Measurements from ENCODE around the gene CEP112.
"Not testable (repeated sequence)": the region's sequence is repeated elsewhere in the genome, so short reads cannot be mapped to it uniquely, and the experiment has no call there.

CEP112 gene

GRCh38 chr17:65837232-65837631 lies 354.7 kb downstream of the CEP112 start:
- H3K4me1 ChIP-seq (ENCODE audit: control insufficient read depth, low read depth, low read length); H3K4me3 ChIP-seq (ENCODE audit: low read length); H3K27me3 ChIP-seq (ENCODE audit: control insufficient read depth, insufficient read depth, low read length); H3K27ac ChIP-seq (ENCODE audit: low read length); H3K9ac ChIP-seq (ENCODE audit: low read length); H3K36me3 ChIP-seq (ENCODE audit: control insufficient read depth, low read depth, low read length): not testable (repeated sequence)
- H3K9me3 ChIP-seq (ENCODE audit: control insufficient read depth, low read depth, low read length): peaks cover 13% of the 10 kb centered on the region

DNA sequence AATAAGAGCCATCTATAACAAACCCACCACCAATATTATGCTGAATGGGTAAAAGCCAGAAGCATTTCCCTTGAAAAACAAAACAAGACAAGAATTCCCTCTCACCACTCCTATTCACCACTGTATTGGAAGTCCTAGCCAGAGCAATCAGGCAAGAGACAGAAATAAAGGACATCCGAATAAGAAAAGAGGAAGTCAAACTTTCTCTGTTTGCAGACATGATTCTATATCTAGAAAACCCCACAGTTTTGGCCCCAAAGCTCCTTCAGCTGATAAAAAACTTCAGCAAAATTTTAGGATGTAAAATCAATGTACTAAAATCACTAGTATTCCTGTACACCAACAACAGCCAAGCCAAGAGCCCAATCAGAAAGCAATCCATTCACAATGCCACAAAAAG lies 358.7 kb downstream of the CEP112 start:
- no peaks in the 10 kb centered on the region for H3K36me3 ChIP-seq (ENCODE audit: control insufficient read depth, low read depth, low read length)
- no peak overlapping the region for H3K4me3 ChIP-seq (ENCODE audit: low read length)
- no peak overlapping the region for H3K9ac ChIP-seq (ENCODE audit: low read length)
- no peak overlapping the region for H3K27ac ChIP-seq (ENCODE audit: low read length)
- H3K27me3 ChIP-seq (ENCODE audit: control insufficient read depth, insufficient read depth, low read length): no peaks in the 10 kb centered on the region
- no peaks in the 10 kb centered on the region for H3K4me1 ChIP-seq (ENCODE audit: control insufficient read depth, low read depth, low read length)
- H3K9me3 ChIP-seq (ENCODE audit: control insufficient read depth, low read depth, low read length): peaks cover 13% of the 10 kb centered on the region

DNA sequence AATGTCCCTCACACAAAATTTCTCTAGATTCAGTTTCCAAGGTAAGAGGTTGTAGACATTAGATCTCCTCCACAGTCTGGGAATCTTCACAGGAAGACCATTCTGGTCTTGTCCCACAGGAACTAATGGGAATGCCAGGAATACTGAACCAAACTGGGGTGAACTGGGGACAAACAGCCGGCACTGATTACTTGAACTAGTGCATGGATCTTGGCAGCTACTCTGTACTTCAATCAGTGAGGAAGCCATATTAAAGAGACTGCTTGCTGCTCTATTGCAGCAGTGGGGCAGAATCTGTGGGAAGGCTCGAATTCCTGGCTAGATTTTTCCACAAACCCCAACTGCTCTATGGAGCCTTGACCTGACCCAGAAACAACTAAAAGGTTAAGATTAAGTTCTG lies 361.6 kb downstream of the CEP112 start:
- no peaks in the 10 kb centered on the region for H3K27me3 ChIP-seq (ENCODE audit: control insufficient read depth, insufficient read depth, low read length)
- no peak overlapping the region for H3K4me3 ChIP-seq (ENCODE audit: low read length)
- no peak overlapping the region for H3K9ac ChIP-seq (ENCODE audit: low read length)
- no peaks in the 10 kb centered on the region for H3K36me3 ChIP-seq (ENCODE audit: control insufficient read depth, low read depth, low read length)
- H3K4me1 ChIP-seq (ENCODE audit: control insufficient read depth, low read depth, low read length): no peaks in the 10 kb centered on the region
- peaks cover 13% of the 10 kb centered on the region for H3K9me3 ChIP-seq (ENCODE audit: control insufficient read depth, low read depth, low read length)
- no peak overlapping the region for H3K27ac ChIP-seq (ENCODE audit: low read length)

GRCh38 chr17:65826577-65826976 lies 365.4 kb downstream of the CEP112 start:
- H3K9me3 ChIP-seq (ENCODE audit: control insufficient read depth, low read depth, low read length); H3K27ac ChIP-seq (ENCODE audit: low read length); H3K9ac ChIP-seq (ENCODE audit: low read length); H3K4me1 ChIP-seq (ENCODE audit: control insufficient read depth, low read depth, low read length); H3K27me3 ChIP-seq (ENCODE audit: control insufficient read depth, insufficient read depth, low read length); H3K4me3 ChIP-seq (ENCODE audit: low read length); H3K36me3 ChIP-seq (ENCODE audit: control insufficient read depth, low read depth, low read length): not testable (repeated sequence)

- H3K9me3 ChIP-seq (ENCODE audit: control insufficient read depth, low read depth, low read length): no peaks in the 10 kb centered on the region
- H3K4me1 ChIP-seq (ENCODE audit: control insufficient read depth, low read depth, low read length): no peaks in the 10 kb centered on the region
- no peak overlapping the region for H3K4me3 ChIP-seq (ENCODE audit: low read length)
- no peak overlapping the region for H3K27ac ChIP-seq (ENCODE audit: low read length)
- H3K36me3 ChIP-seq (ENCODE audit: control insufficient read depth, low read depth, low read length): no peaks in the 10 kb centered on the region
- H3K9ac ChIP-seq (ENCODE audit: low read length): no peak overlapping the region
- no peaks in the 10 kb centered on the region for H3K27me3 ChIP-seq (ENCODE audit: control insufficient read depth, insufficient read depth, low read length)
Observed at GRCh38 chr17:65824901-65825300, 367.0 kb downstream of the CEP112 start.

- no peaks in the 10 kb centered on the region for H3K27me3 ChIP-seq (ENCODE audit: control insufficient read depth, insufficient read depth, low read length)
- no peaks in the 10 kb centered on the region for H3K36me3 ChIP-seq (ENCODE audit: control insufficient read depth, low read depth, low read length)
- H3K27ac ChIP-seq (ENCODE audit: low read length): no peak overlapping the region
- no peaks in the 10 kb centered on the region for H3K4me1 ChIP-seq (ENCODE audit: control insufficient read depth, low read depth, low read length)
- H3K9me3 ChIP-seq (ENCODE audit: control insufficient read depth, low read depth, low read length): no peaks in the 10 kb centered on the region
- H3K9ac ChIP-seq (ENCODE audit: low read length): no peak overlapping the region
- no peak overlapping the region for H3K4me3 ChIP-seq (ENCODE audit: low read length)
Observed at GRCh38 chr17:65823713-65824112, 368.2 kb downstream of the CEP112 start.

DNA sequence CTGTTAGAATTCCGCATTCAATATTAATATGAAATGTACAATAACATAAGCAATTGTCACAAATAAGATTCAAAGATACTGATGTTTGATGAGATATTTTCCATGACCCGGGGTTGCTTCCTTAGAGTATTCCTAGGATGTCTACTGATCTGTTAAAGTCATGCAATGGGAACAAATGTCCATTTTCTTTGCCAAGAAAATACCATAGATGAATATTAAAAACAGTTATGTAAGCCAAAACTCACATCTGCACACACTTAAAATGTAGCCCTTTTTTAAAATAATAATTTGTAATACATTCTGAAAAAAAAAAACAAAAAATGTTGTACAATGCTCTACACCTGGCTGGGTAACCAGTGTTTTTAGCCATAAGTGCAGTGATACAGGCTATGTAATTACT lies 371.1 kb downstream of the CEP112 start:
- no peaks in the 10 kb centered on the region for H3K27me3 ChIP-seq (ENCODE audit: control insufficient read depth, insufficient read depth, low read length)
- no peaks in the 10 kb centered on the region for H3K4me1 ChIP-seq (ENCODE audit: control insufficient read depth, low read depth, low read length)
- no peaks in the 10 kb centered on the region for H3K36me3 ChIP-seq (ENCODE audit: control insufficient read depth, low read depth, low read length)
- H3K9ac ChIP-seq (ENCODE audit: low read length): no peak overlapping the region
- no peak overlapping the region for H3K27ac ChIP-seq (ENCODE audit: low read length)
- H3K4me3 ChIP-seq (ENCODE audit: low read length): no peak overlapping the region
- H3K9me3 ChIP-seq (ENCODE audit: control insufficient read depth, low read depth, low read length): no peaks in the 10 kb centered on the region

- no peaks in the 10 kb centered on the region for H3K4me1 ChIP-seq (ENCODE audit: control insufficient read depth, low read depth, low read length)
- H3K9ac ChIP-seq (ENCODE audit: low read length): no peak overlapping the region
- no peak overlapping the region for H3K27ac ChIP-seq (ENCODE audit: low read length)
- H3K27me3 ChIP-seq (ENCODE audit: control insufficient read depth, insufficient read depth, low read length): no peaks in the 10 kb centered on the region
- no peaks in the 10 kb centered on the region for H3K36me3 ChIP-seq (ENCODE audit: control insufficient read depth, low read depth, low read length)
- H3K9me3 ChIP-seq (ENCODE audit: control insufficient read depth, low read depth, low read length): no peaks in the 10 kb centered on the region
- H3K4me3 ChIP-seq (ENCODE audit: low read length): no peak overlapping the region
Observed at GRCh38 chr17:65820306-65820705, 371.6 kb downstream of the CEP112 start.

- Histone ChIP-seq H3K36me3 (ENCODE audit: control insufficient read depth, low read depth, low read length) (no peaks in the 10 kb centered on the region), H3K27ac (ENCODE audit: low read length) (no peak overlapping the region), H3K9me3 (ENCODE audit: control insufficient read depth, low read depth, low read length) (no peaks in the 10 kb centered on the region), H3K4me3 (ENCODE audit: low read length) (no peak overlapping the region), H3K4me1 (ENCODE audit: control insufficient read depth, low read depth, low read length) (no peaks in the 10 kb centered on the region), H3K27me3 (ENCODE audit: control insufficient read depth, insufficient read depth, low read length) (no peaks in the 10 kb centered on the region), H3K9ac (ENCODE audit: low read length) (no peak overlapping the region)
Observed at GRCh38 chr17:65819810-65820209, 372.1 kb downstream of the CEP112 start.

DNA sequence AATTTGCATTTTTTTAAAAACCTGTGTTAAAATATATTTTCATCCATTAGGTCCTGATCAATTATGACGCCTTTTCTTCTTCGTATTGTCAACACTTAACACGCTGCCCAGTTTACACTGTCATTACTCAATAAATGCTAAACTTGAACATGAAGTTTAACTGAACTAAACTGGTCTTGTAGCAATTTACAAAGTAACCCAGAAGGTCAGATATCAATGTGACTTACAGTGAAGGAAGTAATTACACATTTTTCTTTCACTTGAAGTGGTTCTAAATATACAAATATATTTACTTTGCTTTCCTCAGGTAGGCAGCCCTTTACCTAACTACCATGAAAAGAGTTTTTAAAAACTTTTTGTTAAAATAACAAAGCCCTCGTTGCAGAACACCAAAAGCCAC lies 374.0 kb downstream of the CEP112 start:
- H3K9me3 ChIP-seq (ENCODE audit: control insufficient read depth, low read depth, low read length): no peaks in the 10 kb centered on the region
- no peak overlapping the region for H3K4me3 ChIP-seq (ENCODE audit: low read length)
- no peaks in the 10 kb centered on the region for H3K36me3 ChIP-seq (ENCODE audit: control insufficient read depth, low read depth, low read length)
- H3K9ac ChIP-seq (ENCODE audit: low read length): no peak overlapping the region
- no peaks in the 10 kb centered on the region for H3K4me1 ChIP-seq (ENCODE audit: control insufficient read depth, low read depth, low read length)
- H3K27ac ChIP-seq (ENCODE audit: low read length): no peak overlapping the region
- H3K27me3 ChIP-seq (ENCODE audit: control insufficient read depth, insufficient read depth, low read length): no peaks in the 10 kb centered on the region

- H3K27ac ChIP-seq (ENCODE audit: low read length): no peak overlapping the region
- no peaks in the 10 kb centered on the region for H3K36me3 ChIP-seq (ENCODE audit: control insufficient read depth, low read depth, low read length)
- no peak overlapping the region for H3K4me3 ChIP-seq (ENCODE audit: low read length)
- H3K9ac ChIP-seq (ENCODE audit: low read length): no peak overlapping the region
- H3K27me3 ChIP-seq (ENCODE audit: control insufficient read depth, insufficient read depth, low read length): no peaks in the 10 kb centered on the region
- H3K9me3 ChIP-seq (ENCODE audit: control insufficient read depth, low read depth, low read length): no peaks in the 10 kb centered on the region
- H3K4me1 ChIP-seq (ENCODE audit: control insufficient read depth, low read depth, low read length): no peaks in the 10 kb centered on the region
Observed at GRCh38 chr17:65814418-65814817, 377.5 kb downstream of the CEP112 start.

DNA sequence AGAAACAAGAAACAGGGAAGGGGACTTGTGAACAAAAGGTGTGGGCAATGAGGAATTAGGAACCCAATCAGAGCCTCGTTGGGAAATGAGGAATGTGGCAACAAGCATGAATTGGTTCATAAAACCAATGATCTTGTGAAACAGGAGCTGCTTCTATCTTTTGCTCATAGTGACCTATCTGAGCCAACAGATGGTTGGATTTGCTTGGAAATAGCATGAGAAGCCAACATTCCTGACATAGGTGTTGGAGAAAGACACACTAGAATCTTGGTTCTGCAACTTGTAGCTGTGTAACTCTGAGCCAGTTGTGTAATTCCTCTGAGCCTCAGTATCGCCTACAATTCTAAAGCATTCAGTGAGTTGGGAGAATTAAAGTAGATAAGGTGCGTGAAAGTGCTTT lies 378.6 kb downstream of the CEP112 start:
- Histone ChIP-seq H3K27ac (ENCODE audit: low read length) (no peak overlapping the region), H3K9me3 (ENCODE audit: control insufficient read depth, low read depth, low read length) (peaks cover 6% of the 10 kb centered on the region), H3K4me1 (ENCODE audit: control insufficient read depth, low read depth, low read length) (no peaks in the 10 kb centered on the region)

More for the DNA sequence above, 378.6 kb downstream of the CEP112 start:
- H3K27me3 ChIP-seq (ENCODE audit: control insufficient read depth, insufficient read depth, low read length): no peaks in the 10 kb centered on the region
- no peak overlapping the region for H3K4me3 ChIP-seq (ENCODE audit: low read length)
- H3K9ac ChIP-seq (ENCODE audit: low read length): no peak overlapping the region
- H3K36me3 ChIP-seq (ENCODE audit: control insufficient read depth, low read depth, low read length): no peaks in the 10 kb centered on the region

Data from iPS-18a (cell line).